Sigmoid colon (tissue), 7 donors: ENCODE data around the gene PVALEF. TPM values are rescaled to one million over a fixed set of nuclear protein-coding genes. Genes with fewer than 3 reads are reported as not detected.

Experiments used
- DNase-seq: peaks from one replicate; pipeline ENCODE4 v3.0.0-alpha.2; 2019
- H3K27ac ChIP-seq, 4 donors: fragments of 200-600 bp; sonication (generic); one replicate each; pipeline ENCODE4 v1.5.1; 2016 to 2019; ENCODE audit warnings: mild to moderate bottlenecking in 1 of 4
- H3K27me3 ChIP-seq, 3 donors: fragments of 200-600 bp; sonication (generic); one replicate each; pipeline ENCODE4 v1.5.1; 2019; ENCODE audit warnings: mild to moderate bottlenecking in 1 of 3
- H3K36me3 ChIP-seq, 4 donors: fragments of 200-600 bp; sonication (generic); one replicate each; pipeline ENCODE4 v1.5.1; 2016 to 2019
- H3K4me1 ChIP-seq, 4 donors: fragments of 200-600 bp; sonication (generic); one replicate each; pipeline ENCODE4 v1.5.1; 2017 to 2019
- H3K4me3 ChIP-seq, 4 donors: fragments of 200-600 bp; sonication (generic); one replicate each; pipeline ENCODE4 v1.5.1; 2017 to 2019; ENCODE audit warnings: mild to moderate bottlenecking in 2 of 4, moderate library complexity in 1 of 4
- H3K9me3 ChIP-seq, 4 donors: fragments of 200-600 bp in 3 of 4; sonication (generic) in 3 of 4; one replicate each; pipeline versions ENCODE4 v1.5.1 to v1.6.1; 2013 to 2019
- EP300 ChIP-seq, 4 donors: sonication (generic); formaldehyde crosslinking; IDR thresholded peaks; one replicate each; pipeline ENCODE4 v1.6.1; 2017; ENCODE audit warnings: antibody characterized with exemption in 4 of 4
- POLR2A ChIP-seq, 2 donors: fragments of 450-650 bp; IDR thresholded peaks; one replicate each; pipeline ENCODE4 v1.6.1; 2016; ENCODE audit warnings: antibody characterized with exemption in 2 of 2, mild to moderate bottlenecking in 2 of 2, moderate library complexity in 2 of 2
- POLR2AphosphoS5 ChIP-seq, 4 donors: sonication (generic); formaldehyde crosslinking; IDR thresholded peaks; one replicate each; pipeline ENCODE4 v1.6.1; 2017; ENCODE audit warnings: antibody characterized with exemption in 4 of 4
- WGBS, 2 donors: extraction: QIAGEN DNeasy Blood & Tissue Kit; methylation state at CpG; one replicate each; pipeline ENCODE4 v1.1.7; 2013; 5-methylcytosine and 5-hydroxymethylcytosine counted together
- intact Hi-C: fragments of 100-400 bp; cut with DNase I; formaldehyde crosslinking; loops from one replicate; pipeline ENCODE4 v1.15.1; 2023
- polyA plus RNA-seq, 3 donors: library from polyadenylated mRNA; stranded (reverse); fragments of 200-250 nt; gene quantifications; one replicate each; pipeline ENCODE4 v1.2.3, GENCODE V29; 2013
- total RNA-seq, 4 donors: library from RNA; depleted of rRNA; stranded (reverse); fragments of >200 nt; gene quantifications; one replicate each; pipeline ENCODE4 v1.1.0, GENCODE V29; 2016
- TF ChIP-seq, protein P1 (sequence below), 4 experiments: fragments of 450-650 bp in 3 of 4; fragments of 200-600 bp in 1 of 4; IDR thresholded peaks; one replicate each; pipeline ENCODE4 v1.5.1; 2016 to 2019; ENCODE audit warnings: antibody characterized with exemption in 4 of 4, mild to moderate bottlenecking in 3 of 4, moderate library complexity in 2 of 4
- donor health status: healthy with polysubstance abuse.
- donor health status: Bipolar disorder and iron deficiency.
- donor health status: healthy.

The PVALEF gene
- total and polyA plus RNA-seq, 7 donors = not detected

DNA sequence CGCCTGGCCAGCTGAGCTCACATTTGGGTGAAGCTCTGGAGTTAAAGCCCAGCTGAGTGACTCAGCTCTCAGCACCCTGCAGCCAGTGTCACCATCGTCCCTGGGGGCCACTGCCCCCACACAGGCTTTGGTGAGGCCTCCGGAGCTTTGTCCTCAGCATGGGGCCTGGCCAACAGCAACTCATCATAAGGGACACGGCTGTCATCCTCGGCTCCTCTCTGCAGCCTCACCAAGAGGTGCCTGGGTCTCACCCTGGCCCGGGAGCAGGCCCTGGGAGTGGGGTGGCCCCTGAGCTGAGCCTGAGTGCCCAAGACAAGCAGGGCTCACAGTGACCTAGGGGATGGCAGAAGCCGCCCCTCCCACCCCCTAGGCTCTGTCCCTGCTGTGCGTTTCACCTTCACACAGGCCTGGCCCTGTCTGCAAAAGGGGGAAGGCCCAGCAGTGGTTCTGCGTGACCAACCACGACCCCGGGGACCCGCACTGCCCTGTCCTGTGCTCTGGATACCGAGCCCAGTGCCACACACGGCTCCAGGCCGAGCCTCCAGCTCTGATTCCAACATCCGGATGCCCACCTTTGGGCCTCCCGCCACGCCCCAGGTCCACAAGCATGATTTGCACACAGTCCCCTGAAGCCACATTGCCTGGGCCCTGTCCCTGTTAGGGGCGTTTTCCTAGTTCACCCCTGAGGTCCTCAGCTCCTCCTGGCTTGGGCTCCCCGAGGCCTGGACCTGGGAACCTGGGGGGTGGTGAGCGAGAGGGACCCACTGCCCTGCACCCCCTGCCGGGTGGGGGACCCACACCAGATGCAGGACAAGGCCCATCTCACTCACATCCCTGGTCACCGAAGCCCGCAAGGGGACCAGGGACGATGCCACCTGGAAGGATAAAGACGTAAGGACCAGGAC lies 22.5 kb downstream of the PVALEF start:
- Histone ChIP-seq H3K36me3 (peaks cover 0 to 5% (median 0%) of the 10 kb centered on the region in 4 donors), H3K27ac (no peak overlapping the region), H3K9me3 (no peaks in the 10 kb centered on the region), H3K4me1 (no peaks in the 10 kb centered on the region), H3K4me3 (no peak overlapping the region), H3K27me3 (peaks cover 0 to 14% (median 9%) of the 10 kb centered on the region in 3 donors)
- intact Hi-C loops = no loop called here
- TF ChIP-seq, protein P1, sequence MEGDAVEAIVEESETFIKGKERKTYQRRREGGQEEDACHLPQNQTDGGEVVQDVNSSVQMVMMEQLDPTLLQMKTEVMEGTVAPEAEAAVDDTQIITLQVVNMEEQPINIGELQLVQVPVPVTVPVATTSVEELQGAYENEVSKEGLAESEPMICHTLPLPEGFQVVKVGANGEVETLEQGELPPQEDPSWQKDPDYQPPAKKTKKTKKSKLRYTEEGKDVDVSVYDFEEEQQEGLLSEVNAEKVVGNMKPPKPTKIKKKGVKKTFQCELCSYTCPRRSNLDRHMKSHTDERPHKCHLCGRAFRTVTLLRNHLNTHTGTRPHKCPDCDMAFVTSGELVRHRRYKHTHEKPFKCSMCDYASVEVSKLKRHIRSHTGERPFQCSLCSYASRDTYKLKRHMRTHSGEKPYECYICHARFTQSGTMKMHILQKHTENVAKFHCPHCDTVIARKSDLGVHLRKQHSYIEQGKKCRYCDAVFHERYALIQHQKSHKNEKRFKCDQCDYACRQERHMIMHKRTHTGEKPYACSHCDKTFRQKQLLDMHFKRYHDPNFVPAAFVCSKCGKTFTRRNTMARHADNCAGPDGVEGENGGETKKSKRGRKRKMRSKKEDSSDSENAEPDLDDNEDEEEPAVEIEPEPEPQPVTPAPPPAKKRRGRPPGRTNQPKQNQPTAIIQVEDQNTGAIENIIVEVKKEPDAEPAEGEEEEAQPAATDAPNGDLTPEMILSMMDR (IDR thresholded peaks at IDR 0.05) = no peak
- TF ChIP-seq POLR2AphosphoS5 (IDR thresholded peaks at IDR 0.05) (no peak), POLR2A (IDR thresholded peaks at IDR 0.05) (no peak), EP300 (IDR thresholded peaks at IDR 0.05) (no peak)
- 88 to 90% methylated on average over 26 of the region's 26 CpGs for WGBS, 2 donors
- DNase-seq = no peak

DNA sequence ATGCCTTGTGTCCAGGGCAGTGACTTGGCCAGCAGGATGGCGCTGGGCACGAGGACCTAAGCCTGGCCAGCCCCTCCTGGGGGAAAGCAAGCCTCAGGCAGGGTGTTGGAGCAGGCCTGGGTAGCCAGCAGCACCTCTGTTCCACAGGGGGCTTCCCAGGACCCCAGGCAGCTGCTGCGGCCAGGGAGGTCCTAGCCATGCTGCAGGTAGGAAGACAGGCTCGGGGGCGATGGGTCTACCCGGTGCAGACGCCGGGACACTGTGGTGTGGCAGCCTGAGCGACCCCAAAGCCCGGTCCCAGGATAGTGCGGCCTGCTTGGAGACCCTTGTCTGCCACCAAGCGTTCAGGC lies 23.2 kb downstream of the PVALEF start:
- 95 to 96% methylated on average over 12 of the region's 12 CpGs for WGBS, 2 donors
- no peak for DNase-seq
- TF ChIP-seq EP300 (IDR thresholded peaks at IDR 0.05) (no peak), POLR2AphosphoS5 (IDR thresholded peaks at IDR 0.05) (no peak), POLR2A (IDR thresholded peaks at IDR 0.05) (no peak)
- TF ChIP-seq, protein P1 (IDR thresholded peaks at IDR 0.05) = no peak
- Histone ChIP-seq H3K27me3 (peaks cover 0 to 9% (median 4%) of the 10 kb centered on the region in 3 donors), H3K9me3 (no peaks in the 10 kb centered on the region), H3K27ac (no peak overlapping the region), H3K36me3 (peaks cover 0 to 5% (median 0%) of the 10 kb centered on the region in 4 donors), H3K4me3 (no peak overlapping the region), H3K4me1 (no peaks in the 10 kb centered on the region)
- intact Hi-C loops = no loop called here

DNA sequence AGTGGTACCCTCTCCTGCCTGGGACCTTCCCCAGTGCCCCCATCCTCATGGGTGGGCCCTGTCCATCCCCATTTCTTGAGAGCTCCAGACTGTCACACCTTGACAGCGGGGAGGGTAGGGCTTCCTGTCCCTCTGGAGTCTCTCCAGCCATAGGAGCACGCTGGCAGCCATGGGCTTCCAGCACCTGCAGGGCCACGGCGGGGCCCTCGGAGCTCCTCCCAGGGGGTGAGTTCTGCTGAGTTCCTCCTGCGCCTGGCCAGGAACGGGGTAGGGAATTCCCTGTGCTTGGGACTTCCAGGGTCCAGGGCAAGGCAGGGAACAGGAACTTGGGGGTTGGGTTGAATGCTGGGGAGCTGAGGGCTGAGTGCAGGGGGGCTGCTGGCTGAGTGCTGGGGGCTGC lies 23.7 kb downstream of the PVALEF start:
- peaks cover 0 to 6% (median 0%) of the 10 kb centered on the region in 3 donors for H3K27me3 ChIP-seq
- H3K27ac ChIP-seq = no peak overlapping the region
- no peak overlapping the region for H3K4me3 ChIP-seq
- DNase-seq = no peak
- no peaks in the 10 kb centered on the region for H3K9me3 ChIP-seq
- H3K36me3 ChIP-seq = peaks cover 0 to 5% (median 0%) of the 10 kb centered on the region in 4 donors
- H3K4me1 ChIP-seq = no peaks in the 10 kb centered on the region
- TF ChIP-seq POLR2AphosphoS5 (IDR thresholded peaks at IDR 0.05) = no peak
- TF ChIP-seq, protein P1 (IDR thresholded peaks at IDR 0.05) = no peak
- no peak for TF ChIP-seq POLR2A (IDR thresholded peaks at IDR 0.05)
- no peak for TF ChIP-seq EP300 (IDR thresholded peaks at IDR 0.05)
- intact Hi-C loops = no loop called here
- WGBS, 2 donors = 90 to 92% methylated on average over 7 of the region's 7 CpGs

DNA sequence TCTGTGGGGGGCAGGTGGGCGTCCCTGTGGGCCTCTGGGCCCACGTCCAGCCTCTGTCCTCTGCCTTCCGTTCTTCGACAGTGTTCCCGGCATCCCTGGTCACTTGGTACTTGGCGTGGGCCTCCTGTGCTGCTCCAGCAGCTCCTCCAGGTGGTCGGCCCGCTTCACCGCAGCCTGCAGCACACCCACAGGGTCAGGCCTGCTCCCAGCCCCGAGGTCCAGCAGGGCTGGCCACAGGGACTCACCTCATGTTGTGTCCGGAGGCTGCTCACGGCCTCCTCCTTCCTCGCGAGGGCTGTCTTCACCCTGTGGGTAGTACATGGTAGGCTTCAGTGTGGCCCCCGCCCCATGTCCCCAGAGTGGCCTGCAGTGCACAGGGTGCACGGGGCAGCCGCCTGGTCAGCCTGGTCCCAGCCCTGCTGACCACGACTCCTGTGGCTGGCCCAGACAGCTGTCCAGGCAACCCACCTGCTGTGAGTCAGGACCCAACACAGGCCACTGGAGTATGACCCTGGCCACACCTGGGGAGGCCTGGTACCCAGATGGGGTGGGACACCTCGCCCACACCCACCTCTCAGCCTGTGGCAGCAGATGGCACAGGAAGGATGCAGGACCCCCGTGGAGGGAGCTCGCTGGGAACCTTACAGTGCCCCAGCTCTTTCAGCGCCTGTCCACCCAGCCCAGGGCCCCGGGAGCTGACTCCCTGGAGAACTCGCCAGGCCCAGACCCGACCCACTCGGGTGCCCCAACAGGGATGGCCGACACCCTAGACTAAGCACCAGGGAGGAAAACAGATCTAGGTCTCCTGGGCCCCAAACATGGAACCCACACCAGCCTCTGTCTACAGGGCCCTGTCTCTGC lies 24.6 kb downstream of the PVALEF start:
- no peaks in the 10 kb centered on the region for H3K27me3 ChIP-seq
- H3K27ac ChIP-seq = no peak overlapping the region
- WGBS, 2 donors = 89% methylated on average over 27 of the region's 27 CpGs
- TF ChIP-seq EP300 (IDR thresholded peaks at IDR 0.05) = no peak
- TF ChIP-seq POLR2A (IDR thresholded peaks at IDR 0.05) = no peak
- intact Hi-C loops = no loop called here
- no peak overlapping the region for H3K4me3 ChIP-seq
- no peaks in the 10 kb centered on the region for H3K9me3 ChIP-seq
- no peak for DNase-seq
- H3K4me1 ChIP-seq = peaks cover 0 to 3% (median 0%) of the 10 kb centered on the region in 4 donors
- peaks cover 0 to 5% (median 0%) of the 10 kb centered on the region in 4 donors for H3K36me3 ChIP-seq

DNA sequence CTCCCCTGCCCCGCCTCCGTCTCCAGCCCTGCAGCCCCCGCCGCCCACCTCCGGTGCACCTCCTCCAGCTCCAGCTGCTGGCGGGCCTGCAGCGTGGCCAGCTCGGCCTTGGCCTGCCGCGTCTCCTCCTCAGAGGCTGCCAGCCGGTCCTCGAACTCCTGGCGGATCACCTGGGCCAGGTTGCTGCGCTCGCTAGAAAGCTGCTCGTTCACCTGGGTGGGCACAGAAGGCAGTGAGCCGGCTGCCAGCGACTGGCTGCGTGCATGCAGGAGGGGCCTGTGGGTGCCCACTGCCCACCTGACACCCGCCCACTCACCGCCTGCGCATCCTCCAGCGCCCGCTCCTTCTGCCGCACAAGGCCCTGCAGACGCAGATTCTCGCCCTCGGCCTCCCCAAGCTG lies 25.3 kb downstream of the PVALEF start:
- DNase-seq = no peak
- Histone ChIP-seq H3K9me3 (no peaks in the 10 kb centered on the region), H3K27ac (no peak overlapping the region), H3K4me1 (peaks cover 0 to 10% (median 0%) of the 10 kb centered on the region in 4 donors), H3K27me3 (no peaks in the 10 kb centered on the region), H3K4me3 (no peak overlapping the region), H3K36me3 (peaks cover 0 to 9% (median 0%) of the 10 kb centered on the region in 4 donors)
- TF ChIP-seq POLR2AphosphoS5 (IDR thresholded peaks at IDR 0.05) (no peak), POLR2A (IDR thresholded peaks at IDR 0.05) (no peak), EP300 (IDR thresholded peaks at IDR 0.05) (no peak)
- TF ChIP-seq, protein P1 (IDR thresholded peaks at IDR 0.05) = no peak
- intact Hi-C loops = no loop called here
- WGBS, 2 donors = 95 to 96% methylated on average over 28 of the region's 28 CpGs
